GM12874 (cell line): Measurements from ENCODE around the gene PURA.

Experiments
- TF ChIP-seq, protein P1 (sequence below): IDR thresholded peaks from 2 replicates; pipeline ENCODE4 v1.5.1; 2011; ENCODE audit warnings: low read depth, mild to moderate bottlenecking, control low read depth, low read length, moderate library complexity; ENCODE audit not compliant: insufficient read depth

PURA gene

DNA sequence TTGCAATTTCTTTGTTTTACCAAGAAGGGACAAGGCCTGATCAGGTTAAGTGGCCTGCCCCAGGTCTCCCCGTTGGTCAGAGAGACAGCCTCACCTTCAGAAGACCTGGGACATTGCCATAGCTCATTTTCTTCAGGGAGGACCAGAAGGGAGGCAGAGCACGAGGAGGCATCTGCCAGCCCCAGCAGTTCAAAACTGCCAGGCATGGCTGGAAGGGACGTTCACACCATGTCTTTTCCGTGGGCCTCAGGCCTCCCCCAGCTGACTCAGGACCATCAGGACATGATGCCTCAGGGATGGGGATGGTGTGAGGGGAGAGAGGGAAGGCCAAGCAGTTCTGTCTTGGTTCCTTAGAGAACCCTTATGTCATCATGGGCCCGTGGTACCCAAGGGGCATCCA, 28.3 kb downstream of the PURA start:
- TF ChIP-seq, protein P1, sequence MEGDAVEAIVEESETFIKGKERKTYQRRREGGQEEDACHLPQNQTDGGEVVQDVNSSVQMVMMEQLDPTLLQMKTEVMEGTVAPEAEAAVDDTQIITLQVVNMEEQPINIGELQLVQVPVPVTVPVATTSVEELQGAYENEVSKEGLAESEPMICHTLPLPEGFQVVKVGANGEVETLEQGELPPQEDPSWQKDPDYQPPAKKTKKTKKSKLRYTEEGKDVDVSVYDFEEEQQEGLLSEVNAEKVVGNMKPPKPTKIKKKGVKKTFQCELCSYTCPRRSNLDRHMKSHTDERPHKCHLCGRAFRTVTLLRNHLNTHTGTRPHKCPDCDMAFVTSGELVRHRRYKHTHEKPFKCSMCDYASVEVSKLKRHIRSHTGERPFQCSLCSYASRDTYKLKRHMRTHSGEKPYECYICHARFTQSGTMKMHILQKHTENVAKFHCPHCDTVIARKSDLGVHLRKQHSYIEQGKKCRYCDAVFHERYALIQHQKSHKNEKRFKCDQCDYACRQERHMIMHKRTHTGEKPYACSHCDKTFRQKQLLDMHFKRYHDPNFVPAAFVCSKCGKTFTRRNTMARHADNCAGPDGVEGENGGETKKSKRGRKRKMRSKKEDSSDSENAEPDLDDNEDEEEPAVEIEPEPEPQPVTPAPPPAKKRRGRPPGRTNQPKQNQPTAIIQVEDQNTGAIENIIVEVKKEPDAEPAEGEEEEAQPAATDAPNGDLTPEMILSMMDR, result no peak

DNA sequence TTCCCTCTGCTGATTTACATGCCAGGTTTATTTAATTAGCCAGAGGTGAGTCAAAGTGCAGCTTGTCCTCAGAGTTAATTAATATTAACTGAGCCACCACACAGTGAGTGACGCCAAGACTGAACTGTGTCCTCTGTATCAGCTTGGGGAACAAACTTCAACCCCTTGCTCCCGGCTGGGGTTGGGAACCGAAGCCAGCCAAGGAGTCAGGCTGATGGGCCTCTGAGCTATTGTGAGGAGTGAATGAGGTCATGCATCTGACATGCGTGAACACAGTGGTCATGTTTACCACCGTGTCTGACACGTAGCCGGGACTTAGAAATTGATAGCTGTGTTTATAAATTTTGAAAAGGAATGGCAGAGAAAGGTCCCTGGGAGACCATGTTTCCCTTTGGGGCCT, 28.9 kb downstream of the PURA start:
- TF ChIP-seq, protein P1, result no peak

DNA sequence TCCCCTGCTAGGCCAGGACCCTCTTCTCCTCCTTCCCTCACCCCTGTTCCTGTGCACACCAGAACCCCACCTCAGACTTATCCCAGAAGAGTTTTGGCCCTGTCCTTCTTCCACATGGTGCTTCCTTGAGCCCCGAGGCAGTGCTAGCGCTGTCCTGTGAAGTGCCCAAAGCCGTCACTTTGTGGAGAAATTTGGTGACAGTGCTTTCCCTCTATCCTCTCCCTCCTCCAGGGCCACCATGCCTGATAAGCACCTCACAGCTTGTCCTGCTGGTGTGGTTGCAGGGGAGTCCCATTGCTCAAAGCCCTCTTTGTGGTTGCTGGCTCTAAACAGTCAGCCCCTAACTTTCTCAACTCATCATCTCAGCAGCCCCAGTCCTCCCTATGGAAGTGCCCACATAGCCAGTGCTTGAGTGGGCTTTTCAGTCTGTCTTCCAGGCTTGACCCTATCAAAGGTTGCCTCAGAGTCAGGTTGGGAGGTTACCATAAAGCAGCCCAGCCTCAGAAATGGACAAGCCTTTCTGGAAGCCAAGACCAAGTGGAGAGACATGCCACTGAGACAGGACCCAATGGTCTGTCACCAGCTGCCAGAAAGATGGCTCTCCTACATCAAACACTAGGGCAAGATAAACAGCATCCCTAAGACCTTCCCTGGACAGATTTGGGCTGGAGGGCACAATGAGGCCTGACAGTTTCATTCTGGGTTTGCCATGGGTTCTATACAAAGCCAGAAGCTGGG, 29.8 kb downstream of the PURA start:
- TF ChIP-seq, protein P1, result no peak

DNA sequence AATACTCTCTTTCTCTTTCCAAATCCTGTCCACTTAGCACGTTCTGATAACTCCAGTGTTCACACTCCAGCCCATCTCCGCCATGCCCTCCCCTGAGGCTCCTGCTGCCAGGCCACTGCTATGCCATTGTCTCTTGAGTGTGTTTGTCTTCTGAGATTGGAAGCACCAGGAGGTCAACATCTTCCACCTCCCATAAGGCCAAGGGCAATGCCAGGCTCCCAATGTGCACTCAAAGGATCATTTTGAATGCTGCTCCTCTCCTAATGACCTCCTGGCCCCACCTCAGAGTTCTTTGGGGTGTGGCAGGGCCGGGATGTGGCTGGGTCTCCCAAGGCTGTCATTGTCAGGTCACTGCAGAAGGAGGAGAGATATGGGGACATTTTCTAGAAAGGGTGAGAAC, 31.3 kb downstream of the PURA start:
- TF ChIP-seq, protein P1, result no peak

DNA sequence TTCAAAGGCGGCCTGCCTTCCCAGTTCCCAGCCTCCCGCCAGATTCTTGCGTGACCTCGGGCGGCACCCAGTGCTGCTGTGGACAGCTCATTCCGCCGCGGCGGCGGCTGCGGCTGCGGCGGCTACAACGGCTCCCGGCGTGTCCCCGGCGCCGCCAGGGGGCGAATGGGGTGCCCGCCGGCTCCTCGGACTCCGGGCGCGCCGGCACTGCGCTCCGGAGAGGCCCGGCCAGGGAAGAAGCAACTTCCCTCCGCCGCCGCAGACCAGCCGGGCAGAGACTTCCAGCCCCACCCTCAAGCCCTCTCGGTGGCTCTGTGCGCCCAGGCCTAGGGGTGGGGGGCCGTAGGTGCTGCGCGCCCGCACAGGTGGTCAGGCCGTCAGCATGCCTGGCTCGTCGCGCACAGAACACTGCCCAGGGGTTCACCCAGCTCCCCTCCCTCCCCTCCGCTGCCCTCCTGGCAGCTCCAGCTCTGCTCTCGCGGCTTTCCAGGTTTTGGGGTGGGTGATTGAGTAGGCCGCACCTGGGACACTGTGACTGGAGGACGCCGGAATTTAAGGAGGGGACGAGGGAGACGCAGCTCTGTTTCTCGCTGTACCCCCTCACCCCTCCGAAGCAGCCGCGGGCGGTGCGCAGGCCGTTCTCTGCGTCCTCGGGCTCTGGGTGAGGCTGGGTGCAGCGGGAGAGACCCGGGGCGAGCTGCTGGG, 32.1 kb downstream of the PURA start:
- TF ChIP-seq, protein P1, result peak; percentile 74

DNA sequence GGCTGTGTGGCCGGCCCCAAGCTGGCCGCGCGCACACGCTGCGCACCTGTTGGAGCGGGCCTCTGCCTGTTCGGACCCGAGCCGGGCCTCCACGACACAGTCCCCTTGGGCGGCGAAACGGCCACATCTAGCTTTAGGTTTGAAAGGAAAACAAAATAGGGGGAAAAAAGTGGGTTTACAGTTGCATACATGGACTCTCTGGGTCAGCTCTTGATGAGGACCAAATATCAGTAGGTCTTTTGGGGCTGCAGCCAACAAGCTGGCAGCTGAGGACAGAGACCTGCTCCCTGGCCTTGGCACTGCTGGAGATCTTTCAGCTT, 32.6 kb downstream of the PURA start:
- TF ChIP-seq, protein P1, result no peak

DNA sequence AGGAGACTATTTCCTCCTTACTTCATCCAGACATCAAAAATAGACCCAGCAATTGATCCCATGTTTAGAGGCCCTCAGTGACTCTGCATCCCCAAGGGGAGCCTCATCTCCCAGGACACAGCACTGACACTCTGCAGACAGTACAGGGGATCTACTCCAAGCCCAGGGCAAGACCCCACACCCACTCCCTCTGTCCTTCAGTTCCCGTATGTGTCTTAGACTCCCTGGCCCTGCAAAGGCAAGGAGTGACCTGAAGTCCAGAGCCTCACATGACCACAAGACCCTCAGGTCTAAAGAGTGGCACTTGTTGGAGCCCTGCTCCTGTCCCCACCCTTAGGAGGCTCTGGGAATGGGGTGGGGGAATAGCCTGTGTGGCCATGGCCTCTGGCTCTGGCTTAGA, 33.6 kb downstream of the PURA start:
- TF ChIP-seq, protein P1, result no peak
